AG10803 (cell line): ENCODE measurements around the gene BCR.

ENCODE experiments used
- DNase-seq: peaks from one replicate; pipeline ENCODE4 v3.0.0; 2010; ENCODE audit warnings: low read depth
- H3K4me3 ChIP-seq: 2 replicates; pipeline ENCODE4 v1.5.1; 2011; ENCODE audit warnings: mild to moderate bottlenecking, low read length, control low read depth
- TF ChIP-seq, protein P1 (sequence below): conservative IDR thresholded peaks from 2 replicates; pipeline ENCODE4 v1.5.1; 2011; ENCODE audit warnings: mild to moderate bottlenecking, low read length, control low read depth, inconsistent platforms

Gene BCR

DNA sequence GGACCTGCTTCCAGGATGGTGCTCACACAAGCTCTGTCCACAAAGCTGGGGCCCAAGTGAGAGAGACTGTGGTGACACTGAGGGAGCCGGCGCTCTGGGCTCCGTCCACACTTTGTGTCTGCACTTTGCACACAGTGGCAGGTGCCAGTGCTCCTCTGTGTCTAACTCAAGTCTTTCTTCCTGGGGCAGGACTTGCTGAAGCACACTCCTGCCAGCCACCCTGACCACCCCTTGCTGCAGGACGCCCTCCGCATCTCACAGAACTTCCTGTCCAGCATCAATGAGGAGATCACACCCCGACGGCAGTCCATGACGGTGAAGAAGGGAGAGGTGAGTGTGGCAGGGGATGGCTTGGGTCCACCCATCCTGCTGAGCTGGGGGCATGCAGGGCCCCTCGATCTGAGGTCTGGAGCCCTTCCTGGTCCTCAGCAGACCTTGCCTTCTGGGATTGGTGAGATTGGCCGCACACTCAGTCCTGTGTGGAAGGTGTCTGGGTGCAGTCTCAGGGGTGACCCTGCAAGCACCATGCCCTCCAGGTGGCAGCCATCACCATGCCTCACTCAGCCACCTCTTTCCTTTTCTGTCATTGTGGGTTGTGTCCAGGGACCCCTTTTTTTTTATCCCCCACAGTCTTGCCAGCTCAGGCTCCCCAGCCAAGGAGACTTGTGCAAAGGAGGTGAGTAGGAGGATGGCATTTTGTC, 93.3 kb downstream of the BCR start:
- no peak overlapping the region for H3K4me3 ChIP-seq
- TF ChIP-seq, protein P1, sequence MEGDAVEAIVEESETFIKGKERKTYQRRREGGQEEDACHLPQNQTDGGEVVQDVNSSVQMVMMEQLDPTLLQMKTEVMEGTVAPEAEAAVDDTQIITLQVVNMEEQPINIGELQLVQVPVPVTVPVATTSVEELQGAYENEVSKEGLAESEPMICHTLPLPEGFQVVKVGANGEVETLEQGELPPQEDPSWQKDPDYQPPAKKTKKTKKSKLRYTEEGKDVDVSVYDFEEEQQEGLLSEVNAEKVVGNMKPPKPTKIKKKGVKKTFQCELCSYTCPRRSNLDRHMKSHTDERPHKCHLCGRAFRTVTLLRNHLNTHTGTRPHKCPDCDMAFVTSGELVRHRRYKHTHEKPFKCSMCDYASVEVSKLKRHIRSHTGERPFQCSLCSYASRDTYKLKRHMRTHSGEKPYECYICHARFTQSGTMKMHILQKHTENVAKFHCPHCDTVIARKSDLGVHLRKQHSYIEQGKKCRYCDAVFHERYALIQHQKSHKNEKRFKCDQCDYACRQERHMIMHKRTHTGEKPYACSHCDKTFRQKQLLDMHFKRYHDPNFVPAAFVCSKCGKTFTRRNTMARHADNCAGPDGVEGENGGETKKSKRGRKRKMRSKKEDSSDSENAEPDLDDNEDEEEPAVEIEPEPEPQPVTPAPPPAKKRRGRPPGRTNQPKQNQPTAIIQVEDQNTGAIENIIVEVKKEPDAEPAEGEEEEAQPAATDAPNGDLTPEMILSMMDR, result no peak
- DNase-seq, result no peak

DNA sequence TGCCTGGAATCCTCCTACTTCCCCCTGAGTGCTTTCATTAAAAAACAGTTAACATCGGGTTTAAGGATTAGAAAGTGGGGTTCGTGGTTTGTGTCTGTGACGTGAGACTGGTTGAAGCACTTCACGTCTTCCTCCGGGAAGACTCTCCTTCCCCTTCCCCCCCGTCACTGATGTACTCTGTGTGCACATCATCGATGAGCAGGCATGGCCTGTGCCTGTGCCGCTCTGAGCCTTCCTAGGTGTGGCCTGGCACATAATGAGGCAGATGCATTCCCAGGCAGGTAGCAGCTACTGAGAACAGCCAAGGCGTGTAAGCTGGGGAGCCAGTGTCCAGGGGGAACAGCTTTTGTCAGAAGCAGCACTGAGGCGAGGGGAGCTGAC, 93.8 kb downstream of the BCR start:
- no peak for DNase-seq
- H3K4me3 ChIP-seq, result no peak overlapping the region
- TF ChIP-seq, protein P1, result no peak

DNA sequence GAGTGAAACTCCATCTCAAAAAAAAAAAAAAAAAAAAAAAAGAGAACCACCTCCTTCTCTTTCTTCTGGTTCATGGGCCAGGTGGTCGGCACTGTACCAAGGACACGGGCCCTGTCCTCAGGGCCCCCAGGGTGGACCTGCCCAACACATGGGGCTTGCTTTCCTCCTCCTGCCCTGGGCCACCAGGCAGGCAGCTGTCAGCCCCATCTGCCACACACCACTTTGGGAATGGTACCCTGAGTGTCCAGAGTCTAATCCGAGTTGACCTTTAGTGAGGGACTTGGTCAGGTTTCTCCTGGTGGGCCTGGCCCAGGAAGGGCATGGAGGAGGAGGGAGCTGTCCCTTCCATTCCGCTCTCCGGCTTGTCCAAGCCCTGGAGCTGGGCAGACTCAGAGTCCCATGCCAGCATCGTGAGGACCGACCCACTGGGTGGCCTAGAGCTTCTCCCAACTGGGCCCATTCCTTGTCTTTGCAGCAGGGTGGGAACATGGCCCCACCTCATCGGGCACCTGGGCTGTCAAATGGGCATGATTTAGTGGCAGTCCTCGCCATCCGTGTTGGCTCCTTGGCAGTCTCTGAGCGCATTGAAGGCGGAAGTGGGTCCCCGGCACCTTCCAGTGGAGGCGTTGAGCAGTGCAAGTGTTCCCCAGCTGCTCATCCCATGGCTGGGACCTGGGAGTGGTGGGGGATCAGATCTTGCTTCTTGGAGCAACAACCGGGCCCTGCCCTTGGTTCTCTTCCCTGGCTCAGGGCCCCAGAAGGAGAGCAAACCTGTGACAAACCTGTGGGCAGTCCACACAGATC, 94.8 kb downstream of the BCR start:
- TF ChIP-seq, protein P1, result no peak
- H3K4me3 ChIP-seq, result no peak overlapping the region
- DNase-seq, result no peak

DNA sequence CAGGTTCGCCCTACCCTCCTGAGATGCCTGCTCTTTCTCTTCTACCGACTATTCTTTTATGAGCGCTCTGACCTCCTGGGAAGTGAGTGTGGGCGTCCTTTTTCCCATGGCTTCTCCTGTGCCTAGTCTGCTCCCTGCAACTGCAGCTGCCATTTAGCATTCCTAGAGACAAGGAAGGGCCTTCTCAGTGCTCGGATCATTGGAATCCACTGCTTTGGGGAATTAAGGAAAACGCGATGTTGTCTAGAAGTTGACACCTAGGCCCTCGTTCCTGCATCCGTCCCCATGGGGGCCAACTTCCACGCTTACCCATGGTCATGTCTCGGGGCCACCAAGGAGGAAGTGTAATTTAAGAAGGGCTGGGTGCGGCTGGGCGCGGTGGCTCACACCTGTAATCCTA, 95.4 kb downstream of the BCR start:
- TF ChIP-seq, protein P1, result no peak
- no peak for DNase-seq
- H3K4me3 ChIP-seq, result no peak overlapping the region

DNA sequence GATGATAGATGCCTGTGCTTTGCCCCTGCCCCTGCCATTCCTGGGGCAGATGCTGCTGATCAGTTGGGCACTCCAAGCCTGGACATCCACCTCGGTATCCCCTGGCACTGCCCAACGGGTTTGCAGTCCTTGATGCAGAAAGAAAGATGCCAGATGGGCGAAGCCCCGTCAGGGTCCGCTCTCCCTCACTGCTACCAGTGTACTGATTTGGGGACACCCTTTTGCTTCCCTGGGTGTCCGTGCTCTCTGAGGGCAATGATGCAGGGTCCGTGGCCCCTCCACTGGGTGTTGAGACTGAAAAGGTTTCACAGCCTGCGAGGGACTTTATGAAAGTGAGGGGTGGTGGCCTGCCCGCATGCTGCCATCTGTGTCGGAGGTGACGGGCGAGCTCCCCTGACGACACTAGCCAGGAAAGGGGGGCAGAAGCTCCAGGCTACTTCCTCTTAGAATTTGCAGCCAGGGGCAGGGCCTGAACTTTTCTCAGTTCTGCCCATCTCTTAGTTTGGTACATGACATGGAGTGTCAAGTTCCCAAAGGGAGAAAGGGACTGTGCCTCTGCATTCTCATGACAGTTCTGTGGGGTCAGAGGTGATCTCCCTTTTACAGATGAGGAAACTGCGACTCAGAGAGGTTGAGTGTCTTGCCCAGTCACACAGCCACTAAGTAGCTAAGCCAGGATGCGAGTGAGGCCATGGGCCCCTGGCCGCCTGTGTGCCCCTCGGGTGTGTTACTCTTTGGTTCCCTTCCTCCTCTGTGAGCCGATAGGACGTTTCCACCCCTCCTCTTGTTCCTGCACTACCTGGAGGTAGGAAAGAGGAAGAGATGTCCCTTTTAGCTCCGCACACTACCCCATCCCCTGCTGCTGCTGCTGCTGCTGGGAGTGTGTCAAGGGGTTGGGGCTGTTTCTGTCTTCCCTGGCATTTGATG, 96.6 kb downstream of the BCR start:
- TF ChIP-seq, protein P1, result no peak
- H3K4me3 ChIP-seq, result no peak overlapping the region

DNA sequence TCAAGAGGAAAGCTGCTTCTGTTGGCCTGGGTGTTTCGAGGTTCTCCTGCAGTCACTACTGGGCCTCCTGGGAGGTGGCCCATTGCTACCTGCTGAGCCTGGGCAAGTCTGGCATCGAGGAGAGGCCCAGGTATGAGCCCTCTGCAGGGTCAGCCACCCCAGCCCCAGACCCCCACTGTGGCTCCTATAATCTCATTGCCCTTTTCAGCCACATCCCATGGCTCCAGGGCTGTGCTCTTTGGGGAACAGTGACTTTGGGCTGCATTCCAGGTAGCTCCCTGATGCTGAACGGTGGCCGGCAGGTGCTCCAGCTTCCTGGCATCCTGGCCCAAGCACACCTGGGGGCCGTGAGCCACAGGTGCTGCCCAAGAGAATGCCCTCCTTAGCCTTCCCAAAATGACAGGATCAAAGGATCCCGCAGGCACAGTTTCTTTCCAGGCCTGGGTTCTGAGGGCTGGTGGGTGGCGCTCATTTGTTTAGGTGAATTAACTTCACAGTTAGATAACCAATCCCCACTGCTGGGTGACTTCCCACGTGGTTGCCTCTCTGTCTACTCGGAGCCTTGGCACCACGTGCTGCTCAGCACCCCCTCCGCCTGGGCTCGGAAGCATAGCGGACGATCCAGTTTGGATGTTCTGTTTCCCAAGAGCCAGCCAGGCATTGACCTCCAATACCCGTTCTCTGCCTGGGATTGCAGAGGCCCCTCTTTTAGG, 97.4 kb downstream of the BCR start:
- TF ChIP-seq, protein P1, result no peak
- no peak overlapping the region for H3K4me3 ChIP-seq
- no peak for DNase-seq

More for the DNA sequence above, 96.6 kb downstream of the BCR start:
- no peak for DNase-seq
